ENCODE results near the gene MCRIP2.

Gene MCRIP2

GRCh38 chr16:641326-642188, at the start of gene MCRIP2:
Gene MCRIP2 (plus strand): TSS chr16:641828. CDS start chr16:641992, 164 bp downstream.
- DNase-seq (ENCODE audit: low read depth), result peak; percentile 47
- TF ChIP-seq CTCF (conservative IDR thresholded peaks at IDR 0.05; ENCODE audit: low read depth, low read length), result no peak
- H3K4me3 ChIP-seq (ENCODE audit: low read depth, low read length), result peak within 1 kb of the TSS; percentile 59

GRCh38 chr16:591892-592517, 49.6 kb upstream of the MCRIP2 start:
- no peak for DNase-seq (ENCODE audit: low read depth)
- no peak for TF ChIP-seq CTCF (conservative IDR thresholded peaks at IDR 0.05; ENCODE audit: low read depth, low read length)
- no peak overlapping the region for H3K4me3 ChIP-seq (ENCODE audit: low read depth, low read length)

- peak; percentile 83 for DNase-seq (ENCODE audit: low read depth)
Measured at GRCh38 chr16:592518-593306, 48.9 kb upstream of the MCRIP2 start.

GRCh38 chr16:593406-593805, 48.2 kb upstream of the MCRIP2 start:
- no peak for DNase-seq (ENCODE audit: low read depth)
- H3K4me3 ChIP-seq (ENCODE audit: low read depth, low read length), result no peak overlapping the region
- no peak for TF ChIP-seq CTCF (conservative IDR thresholded peaks at IDR 0.05; ENCODE audit: low read depth, low read length)

More at GRCh38 chr16:592518-593306, 48.9 kb upstream of the MCRIP2 start:
- TF ChIP-seq CTCF (conservative IDR thresholded peaks at IDR 0.05; ENCODE audit: low read depth, low read length), result no peak
- no peak overlapping the region for H3K4me3 ChIP-seq (ENCODE audit: low read depth, low read length)

- no peak for DNase-seq (ENCODE audit: low read depth)
- H3K4me3 ChIP-seq (ENCODE audit: low read depth, low read length), result no peak overlapping the region
- TF ChIP-seq CTCF (conservative IDR thresholded peaks at IDR 0.05; ENCODE audit: low read depth, low read length), result no peak
Measured at GRCh38 chr16:593807-594206, 47.8 kb upstream of the MCRIP2 start.

- no peak for TF ChIP-seq CTCF (conservative IDR thresholded peaks at IDR 0.05; ENCODE audit: low read depth, low read length)
- H3K4me3 ChIP-seq (ENCODE audit: low read depth, low read length), result no peak overlapping the region
- no peak for DNase-seq (ENCODE audit: low read depth)
Measured at GRCh38 chr16:595094-595528, 46.5 kb upstream of the MCRIP2 start.
